ENCODE measurements around the gene TBC1D22A.

GRCh38 chr22:47061226-47061625, 298.8 kb downstream of the TBC1D22A start:
- no peak for TF ChIP-seq CTCF (IDR thresholded peaks at IDR 0.05)
- TF ChIP-seq POLR2AphosphoS5 (IDR thresholded peaks at IDR 0.05), result no peak
- no peak for TF ChIP-seq POLR2A (IDR thresholded peaks at IDR 0.05)
- TF ChIP-seq EP300 (IDR thresholded peaks at IDR 0.05), result no peak

Measured in gastroesophageal sphincter (tissue), 3 donors.